Adipocyte (in vitro differentiated cells): ENCODE results near the gene PPP1R12C.

Experiments
- DNase-seq: peaks from one replicate; pipeline ENCODE4 v3.0.0-alpha.2; 2015; ENCODE audit warnings: low read depth
- H3K27me3 ChIP-seq: replicated peaks from 2 replicates; pipeline ENCODE4 v1.7.0; 2013; ENCODE audit warnings: mild to moderate bottlenecking, low read length, moderate library complexity; ENCODE audit not compliant: control insufficient read depth, insufficient read depth
- H3K36me3 ChIP-seq: 2 replicates; pipeline ENCODE4 v1.7.0; 2013; ENCODE audit warnings: low read length, mild to moderate bottlenecking, moderate library complexity; ENCODE audit not compliant: control insufficient read depth, insufficient read depth, severe bottlenecking
- H3K4me1 ChIP-seq: 2 replicates; pipeline ENCODE4 v1.7.0; 2013; ENCODE audit warnings: mild to moderate bottlenecking, low read length, moderate library complexity; ENCODE audit not compliant: control insufficient read depth, insufficient read depth
- H3K4me3 ChIP-seq: 2 replicates; pipeline ENCODE4 v1.7.0; 2013; ENCODE audit warnings: mild to moderate bottlenecking, low read length, moderate library complexity
- H3K9ac ChIP-seq: 2 replicates; pipeline ENCODE4 v1.7.0; 2013; ENCODE audit warnings: mild to moderate bottlenecking, low read length, moderate library complexity
- H3K9me3 ChIP-seq: 2 replicates; pipeline ENCODE4 v1.7.0; 2013; ENCODE audit warnings: mild to moderate bottlenecking, low read length, moderate library complexity; ENCODE audit not compliant: control insufficient read depth

PPP1R12C gene

DNA sequence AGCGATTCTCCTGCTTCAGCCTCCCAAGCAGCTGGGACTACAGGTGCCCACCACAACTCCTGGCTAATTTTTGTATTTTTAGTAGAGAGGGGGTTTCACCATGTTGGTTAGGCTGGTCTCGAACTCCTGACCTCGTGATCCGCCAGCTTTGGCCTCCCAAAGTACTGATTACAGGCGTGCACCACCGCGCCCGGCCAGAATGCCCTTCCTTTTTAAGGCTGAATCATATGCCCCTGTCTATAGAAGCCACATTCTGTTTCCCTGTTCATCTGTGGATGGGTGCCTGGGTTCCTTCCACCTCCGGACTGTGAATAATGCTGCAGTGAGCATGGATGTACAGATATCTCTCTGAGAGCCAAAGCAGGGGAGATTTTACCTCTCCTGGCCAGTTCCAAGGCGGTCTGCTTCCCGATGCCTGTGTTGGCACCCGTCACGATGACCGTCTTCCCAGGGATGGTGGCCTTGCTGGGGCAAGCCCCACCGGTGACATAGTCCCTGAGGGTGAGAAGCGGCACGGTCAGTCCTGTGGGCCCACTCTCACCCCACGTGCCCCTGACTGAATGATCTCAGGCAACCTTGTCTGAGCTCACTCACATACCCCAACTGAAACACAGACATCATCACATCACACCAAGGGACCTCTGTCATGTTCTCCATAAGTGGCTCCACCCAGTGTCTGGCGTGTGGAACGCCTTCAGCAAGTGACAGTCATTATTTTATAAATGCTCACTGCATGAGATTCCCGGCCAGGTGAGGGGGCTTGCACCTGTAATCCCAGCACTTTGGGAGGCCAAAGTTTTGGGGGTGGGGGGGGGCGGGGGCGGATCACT lies 58.4 kb downstream of the PPP1R12C start:
- H3K27me3 ChIP-seq, result no peaks in the 10 kb centered on the region
- H3K9me3 ChIP-seq, result no peaks in the 10 kb centered on the region
- no peak for DNase-seq
- peaks cover 38% of the 10 kb centered on the region for H3K36me3 ChIP-seq
- H3K4me1 ChIP-seq, result peaks cover 3% of the 10 kb centered on the region
- H3K9ac ChIP-seq, result no peak overlapping the region
- no peak overlapping the region for H3K4me3 ChIP-seq

DNA sequence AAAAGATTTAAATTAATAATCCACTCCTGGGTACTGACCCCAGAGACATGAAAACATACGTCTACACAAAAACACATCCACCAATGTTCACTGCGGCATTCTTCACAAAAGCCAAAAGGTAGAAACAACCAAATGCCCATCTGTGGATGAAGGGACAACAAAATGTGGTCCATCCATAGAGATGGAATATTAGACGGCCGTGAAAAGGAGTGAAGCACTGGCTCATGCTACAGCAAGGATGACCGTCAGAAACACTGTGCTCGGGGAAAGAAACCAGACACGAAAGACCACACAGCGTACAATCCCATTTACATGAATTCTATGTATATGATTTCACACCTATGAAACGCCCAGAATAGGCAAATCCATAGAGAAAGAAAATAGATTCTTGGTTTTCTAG lies 60.6 kb downstream of the PPP1R12C start:
- no peaks in the 10 kb centered on the region for H3K9me3 ChIP-seq
- no peak overlapping the region for H3K9ac ChIP-seq
- H3K27me3 ChIP-seq, result no peaks in the 10 kb centered on the region
- H3K4me3 ChIP-seq, result no peak overlapping the region
- no peak for DNase-seq
- peaks cover 49% of the 10 kb centered on the region for H3K36me3 ChIP-seq
- H3K4me1 ChIP-seq, result no peaks in the 10 kb centered on the region

DNA sequence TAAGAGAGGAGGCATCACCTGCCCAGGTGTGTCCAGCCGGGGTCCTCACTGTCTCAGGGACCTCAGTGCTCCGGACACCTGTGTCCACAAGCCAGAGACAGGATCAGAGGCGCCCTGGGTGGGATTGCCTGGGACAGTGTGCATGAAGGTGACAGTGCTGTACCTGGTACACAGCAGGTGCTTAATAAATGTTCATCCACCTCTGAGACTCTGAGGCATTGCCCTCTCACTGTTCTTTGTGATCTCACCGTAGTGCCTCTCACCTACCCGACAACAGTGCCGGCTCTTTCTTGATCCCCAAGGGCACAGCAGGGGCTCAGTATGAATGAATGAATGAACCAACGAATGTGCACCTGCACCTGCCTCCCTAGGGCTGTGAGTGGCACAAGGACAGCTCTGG lies 63.7 kb downstream of the PPP1R12C start:
- no peaks in the 10 kb centered on the region for H3K4me1 ChIP-seq
- no peaks in the 10 kb centered on the region for H3K27me3 ChIP-seq
- H3K9me3 ChIP-seq, result no peaks in the 10 kb centered on the region
- H3K4me3 ChIP-seq, result no peak overlapping the region
- H3K36me3 ChIP-seq, result peaks cover 64% of the 10 kb centered on the region
- H3K9ac ChIP-seq, result no peak overlapping the region
- no peak for DNase-seq

DNA sequence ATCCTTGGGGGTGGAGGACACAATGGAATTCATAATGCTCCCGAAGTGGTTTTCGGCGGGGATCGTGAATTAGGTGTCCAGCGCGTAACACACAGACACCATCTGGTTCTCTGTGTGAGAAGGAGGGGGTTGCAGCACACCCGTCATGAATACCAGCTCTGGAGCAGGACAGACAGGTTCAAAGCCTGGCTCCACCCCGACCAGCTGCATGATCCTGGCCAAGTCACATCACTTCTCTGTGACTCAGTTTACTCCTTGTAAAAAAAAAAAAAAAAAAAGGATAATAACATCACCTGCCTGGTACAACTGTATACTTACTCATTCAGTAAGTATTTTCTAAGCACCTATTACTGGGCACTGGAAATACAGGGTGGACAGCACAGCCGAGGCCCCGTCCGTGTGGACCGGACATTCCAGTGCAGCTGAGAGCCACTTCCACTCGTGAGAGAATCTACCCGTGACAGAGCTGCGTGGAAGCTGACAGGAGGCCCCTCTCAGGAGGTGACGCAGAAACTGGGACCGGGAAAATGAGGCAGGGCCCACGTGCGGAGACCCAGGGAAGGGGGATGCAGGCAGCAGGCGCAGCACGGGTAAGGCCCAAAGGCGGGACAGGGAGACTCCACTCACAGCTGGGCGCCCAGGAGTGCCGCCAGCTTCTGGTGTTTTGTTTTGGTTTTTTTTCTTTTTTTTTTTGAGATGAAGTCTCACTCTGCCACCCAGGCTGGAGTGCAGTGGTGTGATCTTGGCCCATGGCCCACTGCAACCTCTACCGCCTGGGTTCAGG lies 66.5 kb downstream of the PPP1R12C start:
- H3K4me3 ChIP-seq, result no peak overlapping the region
- H3K4me1 ChIP-seq, result no peaks in the 10 kb centered on the region
- H3K9ac ChIP-seq, result no peak overlapping the region
- no peak for DNase-seq
- no peaks in the 10 kb centered on the region for H3K27me3 ChIP-seq
- no peaks in the 10 kb centered on the region for H3K9me3 ChIP-seq
- peaks cover 67% of the 10 kb centered on the region for H3K36me3 ChIP-seq

DNA sequence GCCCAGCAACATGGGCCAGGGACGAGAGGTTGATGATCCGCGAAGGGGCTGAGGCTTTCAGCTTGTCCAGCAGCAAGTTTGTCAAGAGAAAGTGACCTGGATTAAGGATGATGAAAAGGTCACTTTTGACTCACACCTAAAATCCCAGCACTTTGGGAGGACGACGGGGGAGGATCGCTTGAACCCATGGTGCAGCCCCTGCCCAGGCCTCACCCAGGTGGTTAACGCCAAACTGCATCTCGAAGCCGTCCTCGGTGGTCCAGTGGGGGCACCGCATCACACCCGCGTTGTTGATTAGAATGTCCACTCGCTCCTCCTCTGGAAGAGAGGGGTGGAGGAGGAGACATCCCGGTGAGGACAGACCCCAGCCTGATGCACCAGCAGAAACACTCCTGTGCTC lies 69.0 kb downstream of the PPP1R12C start:
- Histone ChIP-seq H3K4me1 (no peaks in the 10 kb centered on the region), H3K4me3 (no peak overlapping the region), H3K9ac (no peak overlapping the region), H3K36me3 (peaks cover 58% of the 10 kb centered on the region), H3K9me3 (no peaks in the 10 kb centered on the region), H3K27me3 (no peaks in the 10 kb centered on the region)
- no peak for DNase-seq

- Histone ChIP-seq H3K36me3 (peaks cover 57% of the 10 kb centered on the region), H3K4me3 (no peak overlapping the region), H3K9ac (no peak overlapping the region), H3K27me3 (no peaks in the 10 kb centered on the region), H3K4me1 (no peaks in the 10 kb centered on the region), H3K9me3 (no peaks in the 10 kb centered on the region)
- no peak for DNase-seq
Observed at GRCh38 chr19:55047951-55048350, 69.5 kb downstream of the PPP1R12C start.

DNA sequence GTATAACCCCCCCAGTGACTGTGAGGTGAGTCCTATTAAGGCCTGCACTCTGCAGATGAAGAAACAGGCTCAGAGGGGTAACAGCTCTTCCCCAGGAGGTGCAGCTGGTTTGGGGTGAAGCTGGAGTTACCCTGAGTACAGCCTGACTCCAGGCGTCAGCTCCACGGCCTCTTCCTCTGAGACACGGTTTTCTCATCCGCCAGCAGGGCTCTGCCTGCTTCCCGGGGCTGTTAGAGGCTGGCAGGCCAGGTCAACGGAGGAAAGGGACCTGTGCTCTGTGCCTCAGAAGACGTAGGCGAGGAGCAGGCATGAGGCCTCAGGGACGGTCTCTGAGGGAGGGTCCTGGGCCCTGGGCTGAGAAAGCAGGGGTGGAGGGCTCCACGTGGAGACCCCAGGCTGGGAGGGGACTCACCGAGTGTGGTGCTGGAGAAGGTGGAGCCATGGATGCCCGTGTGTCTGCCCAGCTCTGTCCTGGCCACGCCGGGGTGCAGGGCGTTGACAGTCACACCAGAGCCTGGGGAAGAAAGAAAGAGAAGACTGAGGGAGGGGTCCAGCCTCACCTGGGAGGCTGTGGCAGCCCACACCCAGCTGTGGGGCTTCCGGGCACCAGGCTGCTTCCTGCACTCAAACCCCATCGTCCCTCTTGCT lies 70.3 kb downstream of the PPP1R12C start:
- Histone ChIP-seq H3K36me3 (peaks cover 63% of the 10 kb centered on the region), H3K9me3 (no peaks in the 10 kb centered on the region), H3K4me1 (no peaks in the 10 kb centered on the region), H3K4me3 (no peak overlapping the region), H3K9ac (no peak overlapping the region), H3K27me3 (no peaks in the 10 kb centered on the region)
- DNase-seq, result no peak

DNA sequence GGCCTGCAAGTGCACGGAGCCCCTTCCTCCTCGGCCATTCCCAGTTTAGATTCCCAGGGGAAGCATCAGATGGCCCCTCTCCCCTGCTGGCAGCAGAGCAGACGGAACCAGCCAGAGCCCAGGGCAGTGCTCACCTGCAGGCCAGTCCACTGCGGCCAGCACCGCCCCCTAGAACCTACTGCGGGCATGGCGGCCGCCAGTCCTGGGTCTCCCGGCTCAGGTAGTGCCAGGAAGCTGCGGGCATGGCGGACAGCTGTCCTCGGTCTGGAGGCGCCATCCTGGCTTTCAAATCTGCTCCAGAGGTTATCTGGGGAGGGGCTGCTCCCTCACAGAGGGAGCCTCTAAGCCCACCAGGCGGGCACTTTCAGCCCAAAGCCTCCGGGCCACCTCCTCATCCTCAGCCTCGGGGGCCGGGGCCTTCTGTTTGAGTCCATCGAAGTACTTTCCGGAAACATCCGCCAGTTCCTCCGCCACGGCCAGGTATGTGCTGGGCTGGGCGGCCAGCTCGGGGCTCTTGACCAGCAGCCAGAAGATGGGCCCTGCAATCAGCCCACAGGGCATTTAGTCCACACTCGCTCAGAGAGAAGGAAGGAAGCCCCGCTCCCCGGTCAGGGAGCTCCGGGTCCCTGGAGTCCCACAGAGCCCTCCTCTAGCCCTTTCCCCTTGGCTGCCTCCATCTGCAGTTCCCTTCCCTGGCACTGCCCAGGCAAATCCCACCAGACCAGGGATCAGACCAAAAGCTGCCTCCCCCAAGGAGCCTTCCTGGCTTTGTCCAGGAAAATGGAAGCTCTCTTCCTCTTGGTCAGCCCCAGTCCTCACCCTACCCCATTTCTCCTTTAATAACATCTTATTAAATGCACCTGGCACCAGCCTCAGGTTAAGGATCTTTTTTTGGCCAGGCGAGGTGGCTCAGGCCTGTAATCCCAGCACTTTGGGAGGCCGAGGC lies 72.4 kb downstream of the PPP1R12C start:
- H3K9ac ChIP-seq, result no peak overlapping the region
- no peak overlapping the region for H3K4me3 ChIP-seq
- H3K4me1 ChIP-seq, result no peaks in the 10 kb centered on the region
- H3K36me3 ChIP-seq, result peaks cover 55% of the 10 kb centered on the region
- H3K9me3 ChIP-seq, result no peaks in the 10 kb centered on the region
- H3K27me3 ChIP-seq, result no peaks in the 10 kb centered on the region
- no peak for DNase-seq

DNA sequence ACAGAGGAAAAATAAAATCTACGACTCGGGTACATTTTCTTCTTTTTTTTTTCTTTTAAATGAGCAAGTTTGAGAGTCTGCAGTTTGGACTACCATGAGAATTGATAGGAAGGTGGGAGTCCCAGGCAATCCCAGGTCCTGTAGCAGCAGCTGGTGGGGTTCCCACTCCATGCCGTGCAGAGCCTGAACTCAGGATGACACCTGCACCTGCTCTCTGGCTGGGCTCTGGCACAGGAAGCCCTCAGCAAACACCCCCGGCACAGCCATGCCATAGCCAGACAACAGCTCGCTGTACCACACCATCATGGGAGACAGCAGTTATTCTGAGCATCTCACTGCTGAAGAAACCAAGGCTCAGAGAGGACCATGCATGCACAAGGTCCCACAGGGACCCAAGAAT lies 73.2 kb downstream of the PPP1R12C start:
- peaks cover 54% of the 10 kb centered on the region for H3K36me3 ChIP-seq

DNA sequence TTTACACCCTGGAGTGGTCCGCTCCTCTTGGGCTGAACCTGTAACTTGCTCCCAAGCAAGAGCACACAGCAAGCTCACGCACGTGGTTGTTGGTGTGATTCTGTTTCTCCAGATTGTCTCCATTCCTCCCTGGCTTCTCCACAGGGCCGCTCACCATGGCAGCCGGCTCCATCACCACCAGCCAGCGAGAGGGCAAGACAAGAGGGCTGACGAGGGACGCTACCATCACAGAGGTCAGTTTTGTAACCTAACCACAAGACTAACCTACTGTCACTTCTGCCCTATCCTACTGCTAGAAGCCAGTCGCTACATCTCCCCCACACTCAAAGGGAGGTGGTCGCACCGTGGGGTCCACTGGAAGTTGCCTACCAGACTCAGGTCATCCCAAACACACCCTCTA lies 74.7 kb downstream of the PPP1R12C start:
- no peak overlapping the region for H3K9ac ChIP-seq
- no peaks in the 10 kb centered on the region for H3K4me1 ChIP-seq
- H3K9me3 ChIP-seq, result no peaks in the 10 kb centered on the region
- H3K36me3 ChIP-seq, result peaks cover 39% of the 10 kb centered on the region
- H3K4me3 ChIP-seq, result no peak overlapping the region
- H3K27me3 ChIP-seq, result no peaks in the 10 kb centered on the region
- DNase-seq, result no peak

More for the DNA sequence above, 73.2 kb downstream of the PPP1R12C start:
- Histone ChIP-seq H3K9ac (no peak overlapping the region), H3K4me1 (no peaks in the 10 kb centered on the region), H3K9me3 (no peaks in the 10 kb centered on the region), H3K4me3 (no peak overlapping the region), H3K27me3 (no peaks in the 10 kb centered on the region)
- DNase-seq, result no peak
